OCI-LY7 (cell line): ENCODE measurements around the gene PLA2G4B. TPM values are rescaled to one million over a fixed set of nuclear protein-coding genes. Genes with fewer than 3 reads are reported as not detected.

Source experiments
- BruUV-seq: library from RNA; stranded (reverse); fragments of 400-500 nt; replicated peaks from 2 replicates; lab custom pipeline; 2021; lab: Mats Ljungman, UMichigan
- CTCF ChIA-PET: fragments of 300-600 bp; sonication (Branson Sonifier 250); formaldehyde crosslinking; loops from one replicate; lab custom pipeline; 2022; ENCODE audit warnings: antibody characterized with exemption; ENCODE audit not compliant: unreplicated experiment; lab: Charles Lee
- POLR2A ChIA-PET: fragments of 300-600 bp; sonication (Branson Sonifier 250); formaldehyde crosslinking; loops from one replicate; lab custom pipeline; 2022; ENCODE audit warnings: antibody characterized with exemption; lab: Charles Lee
- DNase-seq: peaks from one replicate; pipeline ENCODE4 v3.0.0-alpha.2; 2015; ENCODE audit warnings: low spot score
- H2AFZ ChIP-seq: fragments of 200-600 bp; sonication (generic), shearing (Covaris generic); 2 replicates; pipeline ENCODE4 v1.6.1; 2014; ENCODE audit warnings: mild to moderate bottlenecking, antibody characterized with exemption, low read length, moderate library complexity
- H3K27ac ChIP-seq: fragments of 200-600 bp; sonication (generic); 2 replicates; pipeline ENCODE4 v1.5.1; 2014; ENCODE audit warnings: mixed run types, low read depth, mild to moderate bottlenecking, moderate library complexity, low read length, inconsistent platforms; ENCODE audit not compliant: poor library complexity, severe bottlenecking
- H3K36me3 ChIP-seq: fragments of 200-600 bp; sonication (generic); 2 replicates; pipeline ENCODE4 v1.6.1; 2014; ENCODE audit warnings: mild to moderate bottlenecking, antibody characterized with exemption, low read length, moderate library complexity, mixed read lengths; ENCODE audit not compliant: insufficient read depth
- H3K4me1 ChIP-seq: fragments of 200-600 bp; sonication (generic); 2 replicates; pipeline ENCODE4 v1.5.1; 2014; ENCODE audit warnings: mild to moderate bottlenecking, low read length; ENCODE audit not compliant: insufficient read depth, poor library complexity, severe bottlenecking
- H3K4me2 ChIP-seq: fragments of 200-600 bp; sonication (generic); 2 replicates; pipeline ENCODE4 v1.6.1; 2014; ENCODE audit warnings: mild to moderate bottlenecking, low read length
- H3K4me3 ChIP-seq: fragments of 200-600 bp; sonication (generic); 2 replicates; pipeline ENCODE4 v1.5.1; 2014; ENCODE audit warnings: mild to moderate bottlenecking, low read depth, low read length; ENCODE audit not compliant: poor library complexity, severe bottlenecking
- H3K79me2 ChIP-seq: fragments of 200-600 bp; sonication (generic); 2 replicates; pipeline ENCODE4 v1.6.1; 2016; ENCODE audit warnings: low read depth, mild to moderate bottlenecking, low read length, moderate library complexity, mixed read lengths; ENCODE audit not compliant: insufficient read depth
- H3K9me2 ChIP-seq: fragments of 200-600 bp; sonication (generic); 2 replicates; pipeline ENCODE4 v1.6.1; 2016; ENCODE audit warnings: mild to moderate bottlenecking, low read length, mixed read lengths; ENCODE audit not compliant: insufficient read depth
- H3K9me3 ChIP-seq: fragments of 200-600 bp; sonication (generic); 2 replicates; pipeline ENCODE4 v1.6.1; 2014; ENCODE audit warnings: mild to moderate bottlenecking, mixed run types, low read length, mixed read lengths
- H4K20me1 ChIP-seq: fragments of 200-600 bp; sonication (generic); 2 replicates; pipeline ENCODE4 v1.6.1; 2014; ENCODE audit warnings: mild to moderate bottlenecking, antibody characterized with exemption, low read length, moderate library complexity, mixed read lengths; ENCODE audit not compliant: insufficient read depth
- CTCF ChIP-seq: fragments of 200-600 bp; sonication (generic); conservative IDR thresholded peaks from 2 replicates; pipeline ENCODE4 v1.5.1; 2014; ENCODE audit warnings: mild to moderate bottlenecking, antibody characterized with exemption, low read length, moderate library complexity, mixed read lengths
- EZH2phosphoT487 ChIP-seq: fragments of 200-600 bp; sonication (generic); IDR thresholded peaks from 2 replicates; pipeline ENCODE4 v1.6.1; 2018; ENCODE audit warnings: low read depth, borderline replicate concordance, mild to moderate bottlenecking, mixed run types, antibody characterized with exemption, low read length, moderate library complexity, mixed read lengths
- intact Hi-C: fragments of 100-400 bp; cut with micrococcal nuclease; formaldehyde crosslinking; loops from one replicate; pipeline ENCODE4 v1.10.0; 2022; ENCODE audit not compliant: unreplicated experiment
- total RNA-seq, 2 experiments: library from RNA; depleted of rRNA in 1 of 2; stranded (reverse); fragments of >200 nt in 1 of 2; shearing (Covaris generic) in 1 of 2; gene quantifications; 2 replicates each; pipeline ENCODE4 v1.2.3, GENCODE V29; 2014 to 2022

Gene PLA2G4B
- total RNA-seq, 2 experiments from 2014 or later, result 9.5 to 11.1 TPM

DNA sequence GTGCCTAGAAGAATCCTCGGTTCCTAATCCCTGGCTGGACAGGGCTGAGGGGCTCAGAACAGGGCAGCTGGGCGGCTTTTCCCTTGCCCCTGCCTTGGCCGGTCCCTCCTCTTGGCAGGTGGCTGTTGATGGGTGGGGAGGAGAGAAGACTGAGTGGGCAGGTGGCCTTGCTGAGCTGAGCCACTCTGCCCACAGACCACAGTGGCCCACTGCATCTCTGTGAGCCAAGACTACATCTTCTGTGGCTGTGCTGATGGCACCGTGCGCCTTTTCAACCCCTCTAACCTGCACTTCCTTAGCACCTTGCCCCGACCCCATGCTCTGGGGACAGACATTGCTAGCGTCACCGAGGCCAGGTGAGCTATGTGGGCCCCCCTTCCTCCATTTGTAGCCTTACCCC, 25.2 kb upstream of the PLA2G4B start:
- H3K9me2 ChIP-seq, result no peaks in the 10 kb centered on the region
- no TSS peak for BruUV-seq
- H4K20me1 ChIP-seq, result no peaks in the 10 kb centered on the region
- intact Hi-C loops, result loop anchor here (5.0 kb wide), 4 partner anchors 89 to 346 kb away; no protein-coding TSS in a partner anchor
- no peak for DNase-seq
- POLR2A ChIA-PET, result no interaction called here
- no peak overlapping the region for H2AFZ ChIP-seq
- no peaks in the 10 kb centered on the region for H3K36me3 ChIP-seq
- no peaks in the 10 kb centered on the region for H3K79me2 ChIP-seq
- TF ChIP-seq CTCF (no peak), EZH2phosphoT487 (no peak)
- no peak overlapping the region for H3K27ac ChIP-seq
- no peaks in the 10 kb centered on the region for H3K9me3 ChIP-seq
- no peak overlapping the region for H3K4me3 ChIP-seq
- CTCF ChIA-PET, result interaction anchor here (5.2 kb wide), 1 partner anchor 40 kb away, joined by 67 read pairs; the partner anchor contains the start of gene MAPKBP1
- peaks cover 16% of the 10 kb centered on the region for H3K4me1 ChIP-seq
- H3K4me2 ChIP-seq, result no peak overlapping the region

DNA sequence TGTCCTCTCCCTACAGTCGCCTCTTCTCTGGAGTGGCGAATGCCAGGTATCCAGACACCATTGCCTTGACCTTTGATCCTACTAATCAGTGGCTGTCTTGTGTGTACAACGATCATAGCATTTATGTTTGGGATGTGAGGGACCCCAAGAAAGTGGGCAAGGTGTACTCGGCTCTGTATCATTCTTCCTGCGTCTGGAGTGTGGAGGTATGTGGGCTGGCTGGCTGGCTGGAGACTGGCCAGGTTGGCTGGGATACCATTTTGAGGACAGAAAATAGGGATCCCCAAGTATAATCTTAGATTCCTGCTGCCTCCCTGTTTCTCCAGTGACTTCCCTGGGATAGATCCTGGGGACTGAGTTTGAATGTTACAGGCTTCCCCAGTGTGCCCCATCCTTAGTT, 24.1 kb upstream of the PLA2G4B start:
- no peaks in the 10 kb centered on the region for H3K36me3 ChIP-seq
- H4K20me1 ChIP-seq, result no peaks in the 10 kb centered on the region
- no peak for DNase-seq
- no peak for TF ChIP-seq EZH2phosphoT487
- no peak for TF ChIP-seq CTCF
- no peak overlapping the region for H3K27ac ChIP-seq
- no peaks in the 10 kb centered on the region for H3K9me2 ChIP-seq
- H3K79me2 ChIP-seq, result no peaks in the 10 kb centered on the region
- no peak overlapping the region for H2AFZ ChIP-seq
- no TSS peak for BruUV-seq
- POLR2A ChIA-PET, result no interaction called here
- intact Hi-C loops, result loop anchor here (5.0 kb wide), 4 partner anchors 88 to 347 kb away; no protein-coding TSS in a partner anchor
- H3K9me3 ChIP-seq, result no peaks in the 10 kb centered on the region
- H3K4me3 ChIP-seq, result no peak overlapping the region
- H3K4me2 ChIP-seq, result no peak overlapping the region
- H3K4me1 ChIP-seq, result peaks cover 12% of the 10 kb centered on the region
- CTCF ChIA-PET, result no interaction called here

DNA sequence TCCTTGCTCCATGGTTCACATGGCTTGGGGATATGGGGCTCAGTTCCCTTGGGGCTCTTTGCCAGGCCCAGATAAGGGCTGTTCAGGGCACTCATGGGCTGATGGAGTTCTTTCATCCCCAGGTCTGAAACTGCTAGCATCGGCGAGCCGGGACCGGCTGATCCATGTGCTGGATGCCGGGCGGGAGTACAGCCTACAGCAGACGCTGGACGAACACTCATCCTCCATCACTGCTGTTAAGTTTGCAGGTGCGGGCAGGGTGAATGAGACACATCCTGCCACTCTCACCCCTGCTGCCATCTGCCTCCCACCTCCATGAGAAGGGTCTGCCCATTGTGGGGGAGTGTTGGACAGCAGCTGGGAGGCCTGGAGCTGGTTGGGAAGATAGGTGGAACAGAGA, 21.9 kb upstream of the PLA2G4B start:
- Histone ChIP-seq H3K4me3 (no peak overlapping the region), H2AFZ (no peak overlapping the region), H3K4me1 (no peaks in the 10 kb centered on the region), H3K4me2 (no peak overlapping the region), H3K9me3 (no peaks in the 10 kb centered on the region), H3K9me2 (no peaks in the 10 kb centered on the region), H3K27ac (no peak overlapping the region), H3K36me3 (no peaks in the 10 kb centered on the region), H3K79me2 (no peaks in the 10 kb centered on the region), H4K20me1 (no peaks in the 10 kb centered on the region)
- intact Hi-C loops, result no loop called here
- TF ChIP-seq EZH2phosphoT487 (no peak), CTCF (no peak)
- ChIA-PET CTCF (no interaction called here), POLR2A (interaction anchor here (0.5 kb wide), 1 partner anchor 143 kb away, joined by 8 read pairs; no protein-coding TSS in a partner anchor)
- DNase-seq, result no peak
- BruUV-seq, result no TSS peak
